ENCODE measurements around the gene GCNT4. TPM values are rescaled to one million over a fixed set of nuclear protein-coding genes. Genes with fewer than 3 reads are reported as not detected.
"Not testable (repeated sequence)": the region's sequence is repeated elsewhere in the genome, so short reads cannot be mapped to it uniquely, and the experiment has no call there.

Gene GCNT4
- polyA plus RNA-seq, 1 experiment: 3.7 TPM

- POLR2A ChIA-PET: no interaction called here
- DNase-seq (ENCODE audit: low read depth): no peak
- H3K4me3 ChIP-seq (ENCODE audit: low read depth, low read length): no peak overlapping the region
- no peak for TF ChIP-seq CTCF (IDR thresholded peaks at IDR 0.05; ENCODE audit: insufficient read depth, low read depth, low read length)
- CTCF ChIA-PET: no interaction called here
- no peaks in the 10 kb centered on the region; the same call in none of the 2 replicates for H3K27me3 ChIP-seq (ENCODE audit: control insufficient read depth, insufficient read depth, low read length)
- no peaks in the 10 kb centered on the region for H3K36me3 ChIP-seq (ENCODE audit: control insufficient read depth, insufficient read depth, low read length)
Measured at GRCh38 chr5:75088648-75089047, 36.3 kb upstream of the GCNT4 start.

- H3K27me3 ChIP-seq (ENCODE audit: control insufficient read depth, insufficient read depth, low read length): no peaks in the 10 kb centered on the region
- H3K4me3 ChIP-seq (ENCODE audit: low read depth, low read length): no peak overlapping the region
- POLR2A ChIA-PET: no interaction called here
- no peaks in the 10 kb centered on the region for H3K36me3 ChIP-seq (ENCODE audit: control insufficient read depth, insufficient read depth, low read length)
- no peak for DNase-seq (ENCODE audit: low read depth)
- CTCF ChIA-PET: no interaction called here
- TF ChIP-seq CTCF (IDR thresholded peaks at IDR 0.05; ENCODE audit: insufficient read depth, low read depth, low read length): no peak
Measured at GRCh38 chr5:75081510-75081909, 29.2 kb upstream of the GCNT4 start.

- H3K4me3 ChIP-seq (ENCODE audit: low read depth, low read length); H3K36me3 ChIP-seq (ENCODE audit: control insufficient read depth, insufficient read depth, low read length); DNase-seq (ENCODE audit: low read depth); POLR2A ChIA-PET; H3K27me3 ChIP-seq (ENCODE audit: control insufficient read depth, insufficient read depth, low read length); CTCF ChIA-PET: not testable (repeated sequence)
Measured at GRCh38 chr5:75079346-75079745, 27.0 kb upstream of the GCNT4 start.

GRCh38 chr5:75078027-75078426, 25.7 kb upstream of the GCNT4 start:
- ChIA-PET POLR2A (no interaction called here), CTCF (interaction anchor here (1.0 kb wide), 1 partner anchor 156 kb away, joined by 3 read pairs; no protein-coding TSS in a partner anchor)
- no peaks in the 10 kb centered on the region for H3K36me3 ChIP-seq (ENCODE audit: control insufficient read depth, insufficient read depth, low read length)
- H3K27me3 ChIP-seq (ENCODE audit: control insufficient read depth, insufficient read depth, low read length): no peaks in the 10 kb centered on the region
- DNase-seq (ENCODE audit: low read depth): no peak
- H3K4me3 ChIP-seq (ENCODE audit: low read depth, low read length): no peak overlapping the region
- TF ChIP-seq CTCF (IDR thresholded peaks at IDR 0.05; ENCODE audit: insufficient read depth, low read depth, low read length): no peak

- POLR2A ChIA-PET: no interaction called here
- DNase-seq (ENCODE audit: low read depth): no peak
- no peak for TF ChIP-seq CTCF (IDR thresholded peaks at IDR 0.05; ENCODE audit: insufficient read depth, low read depth, low read length)
Measured at GRCh38 chr5:75072061-75072460, 19.7 kb upstream of the GCNT4 start.

GRCh38 chr5:75071100-75071499, 18.7 kb upstream of the GCNT4 start:
- CTCF ChIA-PET: interaction anchor here (0.8 kb wide), 1 partner anchor 21 kb away, joined by 3 read pairs; no protein-coding TSS in a partner anchor

More at GRCh38 chr5:75072061-75072460, 19.7 kb upstream of the GCNT4 start:
- Histone ChIP-seq H3K4me3 (ENCODE audit: low read depth, low read length) (no peak overlapping the region), H3K27me3 (ENCODE audit: control insufficient read depth, insufficient read depth, low read length) (no peaks in the 10 kb centered on the region), H3K36me3 (ENCODE audit: control insufficient read depth, insufficient read depth, low read length) (no peaks in the 10 kb centered on the region)
- CTCF ChIA-PET: interaction anchor here (0.8 to 1.1 kb wide), 2 partner anchors 20 to 165 kb away, joined by 3 to 5 read pairs; no protein-coding TSS in a partner anchor

More at GRCh38 chr5:75071100-75071499, 18.7 kb upstream of the GCNT4 start:
- Histone ChIP-seq H3K36me3 (ENCODE audit: control insufficient read depth, insufficient read depth, low read length) (no peaks in the 10 kb centered on the region), H3K4me3 (ENCODE audit: low read depth, low read length) (no peak overlapping the region), H3K27me3 (ENCODE audit: control insufficient read depth, insufficient read depth, low read length) (no peaks in the 10 kb centered on the region)
- no peak for DNase-seq (ENCODE audit: low read depth)
- POLR2A ChIA-PET: no interaction called here
- TF ChIP-seq CTCF (IDR thresholded peaks at IDR 0.05; ENCODE audit: insufficient read depth, low read depth, low read length): no peak
